Right lobe of liver (tissue), 6 donors: ENCODE measurements around the gene ERFE. TPM values are rescaled to one million over a fixed set of nuclear protein-coding genes. Genes with fewer than 3 reads are reported as not detected.

ENCODE experiments used
- ATAC-seq, 4 donors: fragments of 200-7000 bp; cut with Tn5 transposase; one replicate each; pipeline ENCODE4 v1.9.1; 2020; ENCODE audit warnings: mild to moderate bottlenecking in 4 of 4, moderate library complexity in 4 of 4
- DNase-seq, 3 donors: peaks; one replicate each; pipeline ENCODE4 v3.0.0-alpha.2; 2020
- H3K27ac ChIP-seq, 3 donors: fragments of 200-600 bp; one replicate each; pipeline ENCODE4 v1.8.0; 2022
- H3K27me3 ChIP-seq, 2 donors: fragments of 200-600 bp; one replicate each; pipeline ENCODE4 v1.8.0; 2022
- H3K36me3 ChIP-seq, 4 donors: fragments of 200-600 bp; sonication (generic) in 1 of 4; one replicate each; pipeline versions ENCODE4 v1.5.1 to v1.8.0; 2017 to 2022; ENCODE audit warnings: control low read depth in 1 of 4
- H3K4me1 ChIP-seq, 4 donors: fragments of 200-600 bp; sonication (generic) in 1 of 4; one replicate each; pipeline versions ENCODE4 v1.5.1 to v1.8.0; 2017 to 2022; ENCODE audit warnings: control low read depth in 1 of 4
- H3K4me3 ChIP-seq, 3 donors: fragments of 200-600 bp; one replicate each; pipeline ENCODE4 v1.8.0; 2022
- H3K9me3 ChIP-seq, 4 donors: fragments of 200-600 bp; sonication (generic) in 1 of 4; one replicate each; pipeline versions ENCODE4 v1.5.1 to v1.8.0; 2017 to 2022; ENCODE audit warnings: control low read depth in 1 of 4
- POLR2A ChIP-seq: fragments of 450-650 bp; IDR thresholded peaks from one replicate; pipeline ENCODE4 v1.6.1; 2017; ENCODE audit warnings: antibody characterized with exemption, mild to moderate bottlenecking
- WGBS: methylation state at CpG from one replicate; pipeline ENCODE4 v1.1.6; 2018; ENCODE audit warnings: low coverage, low lambda C conversion rate; ENCODE audit not compliant: insufficient coverage; ENCODE audit errors: missing lambda C conversion rate; 5-methylcytosine and 5-hydroxymethylcytosine counted together
- intact Hi-C, 2 donors: fragments of 100-400 bp; cut with DNase I; formaldehyde crosslinking; loops; one replicate each; pipeline versions ENCODE4 v1.11.2 to v1.14.1; 2022
- total RNA-seq, 6 experiments: library from RNA; depleted of rRNA in 2 of 6; stranded (reverse); fragments of >200 nt in 2 of 6; fragmentation: NEBNext Ultra II Directional in 3 of 6; extraction: Animal tissue kit (Norgen Biotek cat#: 25700) in 3 of 6; gene quantifications; one replicate each; pipeline versions ENCODE4 v1.1.0 to v1.2.4, GENCODE V29; 2016 to 2023
- TF ChIP-seq, protein P1 (sequence below), 4 donors: fragments of 200-600 bp in 3 of 4; fragments of 450-650 bp in 1 of 4; IDR thresholded peaks; one replicate each; pipeline versions ENCODE4 v1.5.1 to v1.8.0; 2016 to 2022; ENCODE audit warnings: antibody characterized with exemption in 4 of 4, mild to moderate bottlenecking in 2 of 4
- donor health status: DM: no; HTN: yes; CAD: no.
- donor health status: DM: no; HTN: no; CAD: no.
- donor health status: DM: no; HTN: no; CAD: no.
- donor health status: DM: no; HTN: yes; CAD: no.
- donor health status: DM: no; HTN: yes; CAD: no.

Gene ERFE
- total RNA-seq, 6 experiments from 2014 or later: 0.27 to 1.4 (median 0.31) TPM; not detected in 3

DNA sequence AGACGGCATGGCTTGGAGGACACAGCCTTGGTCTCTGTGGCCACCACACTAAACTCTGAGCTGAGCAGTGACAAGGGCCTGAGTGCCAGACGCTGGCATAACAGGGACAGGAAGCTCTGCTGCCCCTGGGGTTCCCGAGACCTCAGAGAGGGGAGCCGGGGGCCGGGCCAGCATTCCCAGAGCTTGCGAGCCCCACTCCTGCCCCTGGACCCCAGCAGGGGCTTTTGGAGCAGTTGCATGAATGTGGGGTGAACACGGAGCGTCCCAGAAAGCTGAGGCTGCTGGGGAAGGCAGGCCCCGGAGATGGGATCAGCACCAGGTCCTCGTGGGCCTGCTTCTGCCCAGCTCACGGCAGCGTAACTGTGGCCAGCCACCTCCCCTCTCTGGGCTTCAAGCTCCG, 7.6 kb upstream of the ERFE start:
- ATAC-seq (no peak), DNase-seq (no peak)
- no peaks in the 10 kb centered on the region for H3K27me3 ChIP-seq
- WGBS: 85% methylated on average over 4 of the region's 13 CpGs
- no peak overlapping the region for H3K27ac ChIP-seq
- no peak overlapping the region for H3K4me3 ChIP-seq
- no peaks in the 10 kb centered on the region for H3K36me3 ChIP-seq
- H3K9me3 ChIP-seq: no peaks in the 10 kb centered on the region
- no peaks in the 10 kb centered on the region for H3K4me1 ChIP-seq
- TF ChIP-seq, protein P1, sequence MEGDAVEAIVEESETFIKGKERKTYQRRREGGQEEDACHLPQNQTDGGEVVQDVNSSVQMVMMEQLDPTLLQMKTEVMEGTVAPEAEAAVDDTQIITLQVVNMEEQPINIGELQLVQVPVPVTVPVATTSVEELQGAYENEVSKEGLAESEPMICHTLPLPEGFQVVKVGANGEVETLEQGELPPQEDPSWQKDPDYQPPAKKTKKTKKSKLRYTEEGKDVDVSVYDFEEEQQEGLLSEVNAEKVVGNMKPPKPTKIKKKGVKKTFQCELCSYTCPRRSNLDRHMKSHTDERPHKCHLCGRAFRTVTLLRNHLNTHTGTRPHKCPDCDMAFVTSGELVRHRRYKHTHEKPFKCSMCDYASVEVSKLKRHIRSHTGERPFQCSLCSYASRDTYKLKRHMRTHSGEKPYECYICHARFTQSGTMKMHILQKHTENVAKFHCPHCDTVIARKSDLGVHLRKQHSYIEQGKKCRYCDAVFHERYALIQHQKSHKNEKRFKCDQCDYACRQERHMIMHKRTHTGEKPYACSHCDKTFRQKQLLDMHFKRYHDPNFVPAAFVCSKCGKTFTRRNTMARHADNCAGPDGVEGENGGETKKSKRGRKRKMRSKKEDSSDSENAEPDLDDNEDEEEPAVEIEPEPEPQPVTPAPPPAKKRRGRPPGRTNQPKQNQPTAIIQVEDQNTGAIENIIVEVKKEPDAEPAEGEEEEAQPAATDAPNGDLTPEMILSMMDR (IDR thresholded peaks at IDR 0.05): no peak
- TF ChIP-seq POLR2A: no peak
- intact Hi-C loops: no loop called here

DNA sequence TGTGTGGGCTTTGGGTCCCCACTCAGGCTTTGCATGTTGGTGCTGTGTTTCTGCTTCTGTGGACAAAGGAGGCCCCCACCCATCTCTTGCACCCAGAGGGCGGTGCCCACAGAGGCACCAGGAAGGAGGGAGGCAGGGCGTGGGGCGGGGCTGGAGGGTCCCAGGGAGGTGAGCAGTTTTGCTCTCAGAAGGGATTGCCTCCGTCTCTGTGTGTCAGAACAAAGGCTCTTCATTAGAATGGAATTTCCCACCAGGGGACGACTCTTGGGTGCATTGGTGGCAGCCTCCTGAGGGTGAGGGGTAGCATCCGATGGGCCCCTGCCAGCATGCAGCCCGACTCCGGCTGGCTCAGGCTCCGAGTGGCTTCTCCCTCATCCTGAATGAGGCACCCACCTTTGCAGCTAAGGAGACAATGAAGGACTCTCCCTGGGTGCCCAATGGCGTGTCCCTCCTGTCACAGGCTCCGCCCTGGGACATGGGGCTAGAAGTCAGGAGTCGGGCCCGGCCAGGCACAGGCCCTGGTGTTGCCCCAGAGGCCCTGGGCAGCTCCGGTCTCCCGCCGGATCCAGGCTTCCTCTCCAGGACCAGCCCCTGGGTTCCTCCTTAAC, 7.0 kb upstream of the ERFE start:
- no peak for ATAC-seq
- Histone ChIP-seq H3K4me1 (no peaks in the 10 kb centered on the region), H3K36me3 (no peaks in the 10 kb centered on the region), H3K9me3 (no peaks in the 10 kb centered on the region), H3K27me3 (no peaks in the 10 kb centered on the region), H3K27ac (no peak overlapping the region), H3K4me3 (no peak overlapping the region)
- intact Hi-C loops: no loop called here
- 60% methylated on average over 1 of the region's 16 CpGs for WGBS
- TF ChIP-seq, protein P1 (IDR thresholded peaks at IDR 0.05): no peak
- TF ChIP-seq POLR2A: no peak
- DNase-seq: no peak

DNA sequence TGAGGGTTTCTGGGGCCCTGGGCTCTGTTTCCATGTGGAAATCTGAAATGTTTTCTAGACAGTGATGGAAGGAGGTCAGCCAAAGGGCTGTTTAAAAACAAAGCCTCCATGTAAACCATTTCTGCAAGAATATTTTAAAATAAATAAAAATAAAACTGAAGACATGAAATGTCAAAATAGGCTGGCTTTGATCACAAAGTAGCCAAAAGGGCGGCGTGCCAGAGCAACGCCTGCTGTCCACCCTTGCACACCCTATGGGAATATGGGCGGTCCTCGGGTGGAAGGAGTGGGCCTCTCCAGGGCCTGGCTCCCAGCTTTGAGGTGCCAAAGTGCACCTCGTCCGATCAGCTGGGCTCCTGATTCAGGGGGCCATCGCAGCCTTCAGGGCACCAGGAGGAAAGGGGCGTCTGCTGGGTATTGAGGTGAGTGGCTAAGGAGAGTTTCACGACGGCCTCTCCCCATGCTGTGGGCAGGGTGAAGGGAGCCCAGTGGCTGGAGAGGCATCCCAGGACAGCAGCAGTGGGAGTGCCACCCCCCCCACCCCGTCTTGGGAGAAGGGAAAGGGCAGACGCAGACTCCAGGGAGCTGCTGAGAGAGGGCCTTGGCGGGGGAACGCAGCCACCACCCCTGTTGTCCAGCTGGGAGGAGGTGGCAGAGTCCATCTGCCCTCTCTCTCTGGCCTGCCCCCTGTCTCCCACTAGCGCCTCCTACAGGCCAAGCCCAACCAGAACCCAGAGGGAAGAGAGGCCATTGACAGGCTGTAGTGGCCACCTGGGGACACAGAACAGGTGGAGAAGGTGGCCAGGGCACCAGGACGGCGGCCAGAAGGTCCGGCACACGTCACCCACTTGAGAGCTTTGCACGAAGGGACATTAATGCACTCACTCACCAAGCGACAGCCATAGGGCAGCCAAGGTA, 5.7 kb upstream of the ERFE start:
- no peaks in the 10 kb centered on the region for H3K27me3 ChIP-seq
- H3K36me3 ChIP-seq: no peaks in the 10 kb centered on the region
- no peaks in the 10 kb centered on the region for H3K4me1 ChIP-seq
- DNase-seq (no peak), ATAC-seq (no peak)
- TF ChIP-seq, protein P1 (IDR thresholded peaks at IDR 0.05): no peak
- no peak for TF ChIP-seq POLR2A
- 62% methylated on average over 5 of the region's 22 CpGs for WGBS
- H3K27ac ChIP-seq: no peak overlapping the region
- H3K4me3 ChIP-seq: no peak overlapping the region
- H3K9me3 ChIP-seq: no peaks in the 10 kb centered on the region
- intact Hi-C loops: no loop called here

DNA sequence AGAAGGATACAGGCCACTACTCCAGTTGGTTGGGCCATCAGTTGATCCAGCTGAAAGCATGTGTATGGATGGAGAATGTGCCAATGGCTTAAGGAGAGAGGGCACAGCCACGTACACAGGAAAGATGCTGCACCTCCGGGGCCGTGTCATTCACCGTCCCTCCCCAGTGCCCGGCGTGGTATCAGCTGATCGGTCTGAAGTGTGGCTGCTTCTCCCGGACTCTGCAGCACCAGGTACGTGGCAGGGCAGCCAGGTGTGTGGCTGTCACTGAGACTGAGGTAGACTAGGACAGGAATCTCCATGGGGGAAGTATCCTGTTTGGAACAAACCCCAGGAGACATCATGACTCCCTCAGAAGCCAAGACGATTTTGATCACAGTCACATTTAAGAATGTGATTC, 4.2 kb upstream of the ERFE start:
- H3K9me3 ChIP-seq: no peaks in the 10 kb centered on the region
- no peak overlapping the region for H3K4me3 ChIP-seq
- no peaks in the 10 kb centered on the region for H3K4me1 ChIP-seq
- intact Hi-C loops: no loop called here
- 71% methylated on average over 2 of the region's 10 CpGs for WGBS
- no peaks in the 10 kb centered on the region for H3K36me3 ChIP-seq
- ATAC-seq (no peak), DNase-seq (no peak)
- no peaks in the 10 kb centered on the region for H3K27me3 ChIP-seq
- TF ChIP-seq, protein P1 (IDR thresholded peaks at IDR 0.05): no peak
- no peak for TF ChIP-seq POLR2A
- no peak overlapping the region for H3K27ac ChIP-seq
